Measurements from ENCODE around the gene SSC5D.
"Not testable (repeated sequence)": the region's sequence is repeated elsewhere in the genome, so short reads cannot be mapped to it uniquely, and the experiment has no call there.

The SSC5D gene

GRCh38 chr19:55491546-55492360 lies 3.5 kb downstream of the SSC5D start:
- peaks cover 36% of the 10 kb centered on the region for H3K4me1 ChIP-seq (ENCODE audit: insufficient read depth, low read length)
- H3K4me3 ChIP-seq (ENCODE audit: low read length), result no peak overlapping the region

DNA sequence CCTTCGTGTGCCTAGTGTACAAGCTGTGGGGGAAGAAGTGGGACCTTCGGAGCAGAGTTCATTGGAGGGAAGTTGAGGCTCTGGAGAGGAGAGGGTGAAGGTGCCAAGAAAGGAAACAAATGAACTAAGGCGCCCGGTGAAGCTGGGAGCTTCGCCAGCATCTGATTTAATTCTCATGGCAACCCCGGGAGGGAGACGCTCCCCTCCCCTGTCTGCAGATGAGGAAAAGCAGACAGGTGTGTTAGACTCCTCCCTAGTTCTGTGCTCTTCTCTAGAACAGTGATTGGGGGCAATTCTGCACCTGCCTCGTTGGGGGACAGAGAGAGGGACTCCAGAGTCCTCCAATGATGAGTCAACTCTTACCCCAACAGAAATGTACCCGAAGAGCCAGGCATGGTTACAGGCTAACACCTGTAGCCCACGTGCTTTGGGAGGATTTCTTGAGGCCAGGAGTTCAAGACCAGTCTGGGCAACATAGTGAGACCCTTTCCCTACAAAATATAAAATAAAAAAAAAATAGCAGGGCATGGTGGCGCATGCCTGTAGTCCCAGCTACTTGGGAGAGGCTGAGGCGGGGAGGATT lies 4.2 kb downstream of the SSC5D start:
- Histone ChIP-seq H3K4me1 (ENCODE audit: insufficient read depth, low read length) (peaks cover 29% of the 10 kb centered on the region), H3K36me3 (ENCODE audit: insufficient read depth, low read length) (no peaks in the 10 kb centered on the region), H3K27me3 (ENCODE audit: insufficient read depth, low read length) (no peaks in the 10 kb centered on the region), H3K4me3 (ENCODE audit: low read length) (no peak overlapping the region), H2AFZ (ENCODE audit: low read depth, low read length) (no peak overlapping the region), H3K9me3 (ENCODE audit: low read length) (no peaks in the 10 kb centered on the region)

More at GRCh38 chr19:55491546-55492360, 3.5 kb downstream of the SSC5D start:
- no peaks in the 10 kb centered on the region for H3K36me3 ChIP-seq (ENCODE audit: insufficient read depth, low read length)
- no peak overlapping the region for H2AFZ ChIP-seq (ENCODE audit: low read depth, low read length)
- no peaks in the 10 kb centered on the region for H3K9me3 ChIP-seq (ENCODE audit: low read length)
- H3K27me3 ChIP-seq (ENCODE audit: insufficient read depth, low read length), result no peaks in the 10 kb centered on the region

DNA sequence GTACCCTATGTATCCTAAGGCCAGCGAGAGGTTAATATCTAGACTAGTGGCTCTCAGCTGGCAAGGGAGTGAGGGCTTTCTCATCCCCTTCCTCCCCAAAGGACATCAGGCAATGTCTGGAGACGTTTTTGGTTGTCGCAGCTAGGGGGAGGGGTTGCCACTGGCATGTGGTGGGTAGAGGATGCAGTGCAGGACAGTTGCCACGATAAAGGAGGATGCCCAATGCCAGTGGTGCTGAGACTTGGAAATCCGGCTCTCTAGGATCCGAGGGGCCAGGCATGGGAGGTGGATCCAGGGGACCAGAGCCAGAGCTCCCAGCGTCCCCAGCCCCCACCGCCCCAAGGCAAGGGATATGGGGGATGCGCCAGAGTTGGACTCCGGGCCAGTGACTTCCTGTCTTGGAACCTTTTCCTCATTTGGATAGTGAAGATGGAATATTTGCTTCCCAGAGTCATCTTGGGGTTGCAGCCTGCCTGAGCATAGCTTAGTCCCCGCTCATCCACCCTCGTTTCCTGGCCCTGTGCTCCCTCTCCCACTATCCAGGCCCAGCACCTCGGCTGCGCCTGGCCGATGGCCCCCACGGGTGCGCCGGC lies 4.9 kb downstream of the SSC5D start:
- Histone ChIP-seq H3K4me3 (ENCODE audit: low read length) (no peak overlapping the region), H3K4me1 (ENCODE audit: insufficient read depth, low read length) (peaks cover 22% of the 10 kb centered on the region), H3K27me3 (ENCODE audit: insufficient read depth, low read length) (no peaks in the 10 kb centered on the region), H3K9me3 (ENCODE audit: low read length) (no peaks in the 10 kb centered on the region), H2AFZ (ENCODE audit: low read depth, low read length) (no peak overlapping the region), H3K36me3 (ENCODE audit: insufficient read depth, low read length) (no peaks in the 10 kb centered on the region)

GRCh38 chr19:55493645-55494171 lies 5.5 kb downstream of the SSC5D start:
- Histone ChIP-seq H3K27me3 (ENCODE audit: insufficient read depth, low read length) (no peaks in the 10 kb centered on the region), H3K4me3 (ENCODE audit: low read length) (no peak overlapping the region), H2AFZ (ENCODE audit: low read depth, low read length) (no peak overlapping the region), H3K4me1 (ENCODE audit: insufficient read depth, low read length) (peaks cover 18% of the 10 kb centered on the region), H3K9me3 (ENCODE audit: low read length) (no peaks in the 10 kb centered on the region), H3K36me3 (ENCODE audit: insufficient read depth, low read length) (no peaks in the 10 kb centered on the region)

GRCh38 chr19:55494172-55494761 lies 6.0 kb downstream of the SSC5D start:
- no peak overlapping the region for H3K4me3 ChIP-seq (ENCODE audit: low read length)

GRCh38 chr19:55495646-55496349 lies 7.6 kb downstream of the SSC5D start:
- Histone ChIP-seq H3K4me3 (ENCODE audit: low read length) (no peak overlapping the region), H3K9me3 (ENCODE audit: low read length) (no peaks in the 10 kb centered on the region), H3K36me3 (ENCODE audit: insufficient read depth, low read length) (no peaks in the 10 kb centered on the region), H2AFZ (ENCODE audit: low read depth, low read length) (no peak overlapping the region), H3K4me1 (ENCODE audit: insufficient read depth, low read length) (peaks cover 8% of the 10 kb centered on the region), H3K27me3 (ENCODE audit: insufficient read depth, low read length) (no peaks in the 10 kb centered on the region)

More at GRCh38 chr19:55494172-55494761, 6.0 kb downstream of the SSC5D start:
- no peaks in the 10 kb centered on the region for H3K9me3 ChIP-seq (ENCODE audit: low read length)
- no peaks in the 10 kb centered on the region for H3K36me3 ChIP-seq (ENCODE audit: insufficient read depth, low read length)
- peaks cover 12% of the 10 kb centered on the region for H3K4me1 ChIP-seq (ENCODE audit: insufficient read depth, low read length)
- no peaks in the 10 kb centered on the region for H3K27me3 ChIP-seq (ENCODE audit: insufficient read depth, low read length)
- H2AFZ ChIP-seq (ENCODE audit: low read depth, low read length), result no peak overlapping the region

DNA sequence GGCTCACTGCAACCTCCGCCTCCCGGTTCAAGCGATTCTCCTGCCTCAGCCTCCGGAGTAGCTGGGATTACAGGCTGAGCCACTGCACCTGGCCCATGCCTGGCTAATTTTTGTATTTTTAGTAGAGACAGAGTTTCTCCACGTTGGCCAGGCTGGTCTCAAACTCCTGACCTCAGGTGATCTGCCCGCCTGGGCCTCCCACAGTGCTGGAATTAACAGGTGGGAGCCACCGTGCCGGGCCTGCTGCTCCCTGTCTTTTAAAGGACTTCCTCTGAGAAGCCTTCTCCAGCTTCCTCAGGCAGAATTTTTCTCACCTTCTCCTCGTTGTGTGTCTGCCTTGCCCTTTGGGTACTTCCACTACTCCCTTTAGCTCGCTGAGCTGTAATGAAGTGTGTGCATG lies 8.6 kb downstream of the SSC5D start:
- not testable (repeated sequence) for H3K27me3 ChIP-seq (ENCODE audit: insufficient read depth, low read length); H3K36me3 ChIP-seq (ENCODE audit: insufficient read depth, low read length); H3K9me3 ChIP-seq (ENCODE audit: low read length); H3K4me1 ChIP-seq (ENCODE audit: insufficient read depth, low read length); H3K4me3 ChIP-seq (ENCODE audit: low read length); H2AFZ ChIP-seq (ENCODE audit: low read depth, low read length)

DNA sequence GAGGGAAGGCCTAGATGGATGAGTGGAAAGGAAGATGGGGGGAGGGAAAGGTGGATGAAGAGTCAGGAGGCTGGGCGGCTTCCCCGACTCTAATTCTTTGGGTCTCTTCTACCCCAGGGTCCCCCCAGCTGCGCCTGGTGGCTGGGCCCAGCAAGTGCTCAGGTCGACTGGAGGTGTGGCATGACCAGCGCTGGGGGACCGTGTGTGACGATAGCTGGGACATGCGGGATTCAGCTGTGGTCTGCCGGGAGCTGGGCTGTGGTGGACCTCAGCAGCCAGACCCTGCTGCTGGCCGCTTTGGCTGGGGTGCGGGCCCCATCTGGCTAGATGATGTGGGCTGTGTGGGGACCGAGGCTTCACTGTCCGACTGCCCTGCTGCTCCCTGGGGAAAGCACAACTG lies 9.5 kb downstream of the SSC5D start:
- Histone ChIP-seq H3K4me1 (ENCODE audit: insufficient read depth, low read length) (peaks cover 4% of the 10 kb centered on the region), H2AFZ (ENCODE audit: low read depth, low read length) (no peak overlapping the region), H3K36me3 (ENCODE audit: insufficient read depth, low read length) (no peaks in the 10 kb centered on the region), H3K9me3 (ENCODE audit: low read length) (no peaks in the 10 kb centered on the region), H3K27me3 (ENCODE audit: insufficient read depth, low read length) (no peaks in the 10 kb centered on the region), H3K4me3 (ENCODE audit: low read length) (no peak overlapping the region)

DNA sequence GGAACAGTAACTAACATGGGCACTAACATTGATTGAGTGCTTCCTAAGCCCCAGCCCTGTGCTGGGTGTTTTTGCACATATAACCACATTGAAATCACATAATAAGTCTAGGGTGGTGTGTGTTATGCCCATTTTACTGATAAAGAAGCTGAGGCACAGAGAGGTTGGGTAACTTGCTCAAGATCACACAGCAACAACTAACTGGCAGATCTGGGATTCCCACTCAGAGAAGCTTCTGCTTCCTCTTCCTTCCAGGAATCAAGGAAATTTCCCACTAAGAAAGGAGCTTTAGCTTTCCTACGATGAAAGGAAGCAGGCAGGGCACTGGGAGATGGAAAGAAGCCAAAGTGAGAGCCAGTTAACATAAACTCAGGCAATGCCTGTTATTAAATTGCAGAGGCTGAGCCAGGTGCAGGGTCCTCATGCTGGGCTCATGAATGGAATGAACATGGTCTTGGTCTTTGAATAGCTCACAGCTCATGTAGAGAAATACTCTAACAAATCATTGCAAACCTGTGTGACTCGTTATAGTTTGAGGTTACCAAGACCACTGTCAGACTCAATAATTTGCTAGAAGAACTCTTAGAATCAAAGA lies 10.1 kb downstream of the SSC5D start:
- H3K27me3 ChIP-seq (ENCODE audit: insufficient read depth, low read length), result no peaks in the 10 kb centered on the region
- no peaks in the 10 kb centered on the region for H3K9me3 ChIP-seq (ENCODE audit: low read length)
- no peaks in the 10 kb centered on the region for H3K36me3 ChIP-seq (ENCODE audit: insufficient read depth, low read length)
- H3K4me1 ChIP-seq (ENCODE audit: insufficient read depth, low read length), result peaks cover 4% of the 10 kb centered on the region
- no peak overlapping the region for H3K4me3 ChIP-seq (ENCODE audit: low read length)
- H2AFZ ChIP-seq (ENCODE audit: low read depth, low read length), result no peak overlapping the region

DNA sequence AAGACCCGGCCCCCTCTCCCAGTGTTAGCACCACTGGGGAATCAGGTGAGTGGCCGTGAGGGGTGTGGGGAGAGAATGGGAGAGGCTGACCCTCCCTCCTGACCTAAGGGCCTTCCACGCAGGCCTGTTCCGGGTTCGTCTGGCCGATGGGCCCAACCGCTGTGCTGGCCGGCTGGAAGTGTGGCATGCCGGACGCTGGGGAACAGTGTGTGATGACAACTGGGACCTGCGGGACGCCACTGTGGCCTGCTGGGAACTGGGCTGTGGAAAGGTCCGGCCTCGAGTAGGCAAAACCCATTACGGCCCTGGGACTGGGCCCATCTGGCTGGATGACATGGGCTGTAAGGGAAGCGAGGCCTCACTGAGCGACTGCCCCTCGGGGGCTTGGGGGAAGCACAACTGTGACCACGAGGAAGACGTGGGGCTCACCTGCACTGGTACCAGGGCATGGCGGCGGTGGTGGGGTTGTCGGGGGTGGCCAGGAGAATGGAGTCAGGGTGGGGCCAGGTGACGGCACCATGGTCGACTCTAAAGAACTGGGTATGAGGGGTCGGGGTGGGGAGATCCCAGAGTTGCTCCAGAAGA lies 12.2 kb downstream of the SSC5D start:
- no peaks in the 10 kb centered on the region for H3K4me1 ChIP-seq (ENCODE audit: insufficient read depth, low read length)
- no peak overlapping the region for H3K4me3 ChIP-seq (ENCODE audit: low read length)
- no peaks in the 10 kb centered on the region for H3K27me3 ChIP-seq (ENCODE audit: insufficient read depth, low read length)
- no peaks in the 10 kb centered on the region for H3K9me3 ChIP-seq (ENCODE audit: low read length)
- no peak overlapping the region for H2AFZ ChIP-seq (ENCODE audit: low read depth, low read length)
- H3K36me3 ChIP-seq (ENCODE audit: insufficient read depth, low read length), result no peaks in the 10 kb centered on the region

DNA sequence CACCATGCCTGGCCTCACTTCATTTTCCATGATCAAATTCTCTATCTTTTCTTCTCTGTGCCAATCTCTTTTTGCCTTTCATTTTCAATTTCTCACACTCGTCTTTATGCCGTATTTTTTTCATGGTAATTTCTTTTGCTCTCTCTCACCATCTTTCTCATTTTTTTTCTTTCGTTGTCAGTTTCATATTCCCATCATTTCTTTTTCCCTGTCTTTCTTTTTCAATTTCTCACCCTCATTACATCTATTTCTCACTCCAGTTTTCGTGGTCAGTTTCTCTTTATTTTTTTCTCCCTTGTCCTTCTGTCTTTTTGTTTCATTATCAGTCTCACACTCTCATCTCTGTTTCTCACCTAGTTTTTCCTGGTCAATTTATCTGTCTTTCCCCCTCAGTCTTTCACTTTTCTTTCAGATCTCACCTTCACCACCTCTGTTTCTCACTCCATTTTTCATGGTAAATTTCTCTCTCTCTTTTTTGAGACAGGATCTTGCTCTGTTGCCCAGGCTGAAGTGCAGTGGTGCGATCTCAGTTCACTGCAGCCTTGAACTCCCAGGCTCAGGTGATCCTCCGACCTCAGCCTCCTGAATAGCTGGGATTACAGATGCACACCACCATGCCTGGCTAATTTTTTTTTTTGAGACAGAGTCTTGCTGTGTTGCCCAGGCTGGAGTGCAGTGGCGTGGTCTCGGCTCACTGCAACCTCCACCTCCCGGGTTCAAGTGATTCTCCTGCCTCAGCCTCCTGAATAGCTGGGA lies 14.1 kb downstream of the SSC5D start:
- H3K9me3 ChIP-seq (ENCODE audit: low read length), result no peaks in the 10 kb centered on the region

DNA sequence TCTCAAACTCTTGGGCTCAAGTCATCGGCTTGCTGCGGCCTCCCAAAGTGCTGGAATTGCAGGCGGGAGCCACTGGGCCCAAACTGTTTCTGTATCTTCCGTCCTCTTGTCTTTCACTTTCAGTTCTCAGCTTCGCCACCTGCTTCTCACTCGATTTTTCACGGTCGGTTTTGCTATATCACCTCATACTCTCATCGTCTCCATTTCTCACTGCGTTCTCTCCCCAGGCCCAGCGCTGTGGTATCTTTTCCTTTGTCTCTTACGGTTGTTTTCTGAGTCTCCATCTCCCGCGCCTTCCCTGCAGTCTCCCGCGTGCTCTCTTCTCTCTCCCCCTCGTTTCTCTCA lies 14.9 kb downstream of the SSC5D start:
- no peaks in the 10 kb centered on the region for H3K4me1 ChIP-seq (ENCODE audit: insufficient read depth, low read length)
- no peaks in the 10 kb centered on the region for H3K36me3 ChIP-seq (ENCODE audit: insufficient read depth, low read length)
- no peak overlapping the region for H2AFZ ChIP-seq (ENCODE audit: low read depth, low read length)
- no peak overlapping the region for H3K4me3 ChIP-seq (ENCODE audit: low read length)
- no peaks in the 10 kb centered on the region for H3K9me3 ChIP-seq (ENCODE audit: low read length)
- no peaks in the 10 kb centered on the region for H3K27me3 ChIP-seq (ENCODE audit: insufficient read depth, low read length)

More for the DNA sequence above, 14.1 kb downstream of the SSC5D start:
- H3K27me3 ChIP-seq (ENCODE audit: insufficient read depth, low read length), result no peaks in the 10 kb centered on the region
- H3K36me3 ChIP-seq (ENCODE audit: insufficient read depth, low read length), result no peaks in the 10 kb centered on the region
- H3K4me1 ChIP-seq (ENCODE audit: insufficient read depth, low read length), result no peaks in the 10 kb centered on the region
- no peak overlapping the region for H2AFZ ChIP-seq (ENCODE audit: low read depth, low read length)
- no peak overlapping the region for H3K4me3 ChIP-seq (ENCODE audit: low read length)
